OCI-LY3 (cell line): ENCODE results near the gene LPIN2.

Source experiments
- H2AFZ ChIP-seq: fragments of 200-600, 300-600 bp; shearing (Covaris generic); 2 replicates; pipeline ENCODE4 v1.6.0; 2014; ENCODE audit warnings: antibody characterized with exemption, low read depth, low read length
- H3K27ac ChIP-seq: fragments of 200-600, 300-600 bp; sonication (generic); 2 replicates; pipeline ENCODE4 v1.5.1; 2014; ENCODE audit warnings: mild to moderate bottlenecking, low read length, moderate library complexity, mixed read lengths
- H3K27me3 ChIP-seq: fragments of 200-600, 300-600 bp; sonication (generic); 2 replicates; pipeline ENCODE4 v1.6.1; 2014; ENCODE audit warnings: low read depth, low read length, mixed read lengths
- H3K36me3 ChIP-seq: fragments of 200-600, 300-600 bp; sonication (generic); replicated peaks from 2 replicates; pipeline ENCODE3; 2014; ENCODE audit warnings: low read depth, low read length, mixed read lengths
- H3K4me1 ChIP-seq: fragments of 300-600, 200-600 bp; sonication (generic); 2 replicates; pipeline ENCODE4 v1.6.1; 2014; ENCODE audit warnings: low read length, mixed read lengths
- H3K4me2 ChIP-seq: fragments of 200-600, 300-600 bp; sonication (generic); 2 replicates; pipeline ENCODE4 v1.6.1; 2014; ENCODE audit warnings: low read length, mixed read lengths
- H3K4me3 ChIP-seq: fragments of 300-600, 200-600 bp; sonication (generic); 2 replicates; pipeline ENCODE4 v1.5.1; 2014; ENCODE audit warnings: antibody characterized with exemption, mild to moderate bottlenecking, low read length, moderate library complexity
- H3K79me2 ChIP-seq: fragments of 300-600, 200-600 bp; shearing (Covaris generic); 2 replicates; pipeline ENCODE4 v1.6.1; 2014; ENCODE audit warnings: mild to moderate bottlenecking, low read length, mixed read lengths
- H3K9ac ChIP-seq: fragments of 300-600, 200-600 bp; shearing (Covaris generic); 2 replicates; pipeline ENCODE4 v1.6.0; 2014; ENCODE audit warnings: mild to moderate bottlenecking, low read length, moderate library complexity
- H3K9me3 ChIP-seq: fragments of 200-600, 300-600 bp; shearing (Covaris generic); 2 replicates; pipeline ENCODE4 v1.6.1; 2014; ENCODE audit warnings: low read length, mixed read lengths; ENCODE audit not compliant: insufficient read depth
- H4K20me1 ChIP-seq: fragments of 200-600, 300-600 bp; sonication (generic); 2 replicates; pipeline ENCODE4 v1.6.1; 2016; ENCODE audit warnings: low read length, mixed read lengths; ENCODE audit not compliant: insufficient read depth
- CTCF ChIP-seq: fragments of 200-600, 300-600 bp; sonication (generic); IDR thresholded peaks from 2 replicates; pipeline ENCODE4 v1.5.1; 2014; ENCODE audit warnings: antibody characterized with exemption, low read length, low read depth
- EZH2phosphoT487 ChIP-seq: fragments of 200-600 bp; shearing (Covaris generic); IDR thresholded peaks from 2 replicates; pipeline ENCODE4 v1.6.1; 2018; ENCODE audit warnings: antibody characterized with exemption, mixed run types, low read depth

LPIN2 gene

GRCh38 chr18:3012136-3013023, 564 bp downstream of the LPIN2 start:
- no peak for TF ChIP-seq EZH2phosphoT487
- no peak for TF ChIP-seq CTCF
- no peaks in the 10 kb centered on the region for H3K9me3 ChIP-seq
- peaks cover 17% of the 10 kb centered on the region for H3K36me3 ChIP-seq
- peak overlapping the region; percentile 42; the same call in 1 of the 2 replicates for H2AFZ ChIP-seq
- H3K79me2 ChIP-seq: peaks cover 50% of the 10 kb centered on the region
- peak overlapping the region; percentile 66 for H3K27ac ChIP-seq
- H3K4me3 ChIP-seq: peak overlapping the region; percentile 91
- no peaks in the 10 kb centered on the region for H3K27me3 ChIP-seq
- H3K9ac ChIP-seq: peak overlapping the region; percentile 88
- no peaks in the 10 kb centered on the region for H4K20me1 ChIP-seq
- H3K4me1 ChIP-seq: peaks cover 15% of the 10 kb centered on the region
- H3K4me2 ChIP-seq: peak overlapping the region; percentile 88

- no peak overlapping the region for H3K9ac ChIP-seq
- H2AFZ ChIP-seq: no peak overlapping the region
- no peak overlapping the region for H3K27ac ChIP-seq
- H3K4me2 ChIP-seq: no peak overlapping the region
- H4K20me1 ChIP-seq: no peaks in the 10 kb centered on the region
- TF ChIP-seq CTCF: no peak
- no peak for TF ChIP-seq EZH2phosphoT487
- H3K36me3 ChIP-seq: peaks cover 22% of the 10 kb centered on the region
- no peaks in the 10 kb centered on the region for H3K9me3 ChIP-seq
- peaks cover 65% of the 10 kb centered on the region for H3K79me2 ChIP-seq
- H3K27me3 ChIP-seq: no peaks in the 10 kb centered on the region
- H3K4me3 ChIP-seq: no peak overlapping the region
- H3K4me1 ChIP-seq: peaks cover 6% of the 10 kb centered on the region
These were observed 2.9 kb downstream of the LPIN2 start for GRCh38 chr18:3010086-3010485.

GRCh38 chr18:3008541-3008940, 4.4 kb downstream of the LPIN2 start:
- H3K4me1 ChIP-seq: peaks cover 6% of the 10 kb centered on the region

More at GRCh38 chr18:3008541-3008940, 4.4 kb downstream of the LPIN2 start:
- Histone ChIP-seq H4K20me1 (peaks cover 4% of the 10 kb centered on the region), H3K4me2 (no peak overlapping the region), H3K79me2 (peaks cover 75% of the 10 kb centered on the region), H3K27ac (no peak overlapping the region), H3K9me3 (no peaks in the 10 kb centered on the region), H2AFZ (no peak overlapping the region), H3K36me3 (peaks cover 28% of the 10 kb centered on the region), H3K9ac (no peak overlapping the region), H3K4me3 (no peak overlapping the region), H3K27me3 (no peaks in the 10 kb centered on the region)
- TF ChIP-seq EZH2phosphoT487: no peak
- no peak for TF ChIP-seq CTCF
